HG03095 (cell line): ENCODE results near the gene MYO1A.
"Not testable (repeated sequence)": the region's sequence is repeated elsewhere in the genome, so short reads cannot be mapped to it uniquely, and the experiment has no call there.

Experiments used
- ATAC-seq: cut with Tn5 transposase; IDR thresholded peaks from one replicate; pipeline ENCODE4 v1.9.1; 2021; ENCODE audit warnings: moderate library complexity; ENCODE audit not compliant: unreplicated experiment

MYO1A gene

GRCh38 chr12:57019983-57020719, 29.8 kb downstream of the MYO1A start:
- no peak for ATAC-seq

- ATAC-seq: no peak
These were observed 31.0 kb downstream of the MYO1A start for GRCh38 chr12:57018906-57019305.

GRCh38 chr12:57018353-57018752, 31.6 kb downstream of the MYO1A start:
- ATAC-seq: not testable (repeated sequence)

- no peak for ATAC-seq
These were observed 33.6 kb downstream of the MYO1A start, which contains the start of gene TAC3 for GRCh38 chr12:57016348-57016747. Gene TAC3 (minus strand): TSS chr12:57016529. CDS start chr12:57015797, 732 bp downstream.

- ATAC-seq: peak; percentile 80
These were observed 37.1 kb downstream of the MYO1A start for GRCh38 chr12:57012600-57013465.

GRCh38 chr12:57011438-57012424, 38.2 kb downstream of the MYO1A start:
- no peak for ATAC-seq

- ATAC-seq: no peak
These were observed 39.2 kb downstream of the MYO1A start for GRCh38 chr12:57010627-57011247.

- ATAC-seq: no peak
These were observed 39.8 kb downstream of the MYO1A start for GRCh38 chr12:57009949-57010626.

GRCh38 chr12:57008178-57008577, 41.8 kb downstream of the MYO1A start:
- ATAC-seq: no peak

- ATAC-seq: no peak
These were observed 43.0 kb downstream of the MYO1A start for GRCh38 chr12:57006809-57007475.

- ATAC-seq: peak; percentile 59
These were observed 43.7 kb downstream of the MYO1A start, which contains the start of gene ZBTB39 for GRCh38 chr12:57005980-57006808. Gene ZBTB39 (minus strand): TSS chr12:57006546. CDS start chr12:57004917, 1,629 bp downstream.

GRCh38 chr12:57004651-57005050, 45.3 kb downstream of the MYO1A start:
- no peak for ATAC-seq

GRCh38 chr12:57003395-57003794, 46.5 kb downstream of the MYO1A start:
- no peak for ATAC-seq

- ATAC-seq: no peak
These were observed 48.5 kb downstream of the MYO1A start for GRCh38 chr12:57001448-57001906.

GRCh38 chr12:57000393-57000792, 49.5 kb downstream of the MYO1A start:
- no peak for ATAC-seq

- ATAC-seq: no peak
These were observed 50.5 kb downstream of the MYO1A start for GRCh38 chr12:56999456-56999855.

GRCh38 chr12:56998981-56999380, 50.9 kb downstream of the MYO1A start:
- peak; percentile 82 for ATAC-seq

GRCh38 chr12:56998316-56998715, 51.6 kb downstream of the MYO1A start:
- ATAC-seq: no peak
